ENCODE results near the gene RAB27A.
"Not testable (repeated sequence)": the region's sequence is repeated elsewhere in the genome, so short reads cannot be mapped to it uniquely, and the experiment has no call there.

The RAB27A gene

DNA sequence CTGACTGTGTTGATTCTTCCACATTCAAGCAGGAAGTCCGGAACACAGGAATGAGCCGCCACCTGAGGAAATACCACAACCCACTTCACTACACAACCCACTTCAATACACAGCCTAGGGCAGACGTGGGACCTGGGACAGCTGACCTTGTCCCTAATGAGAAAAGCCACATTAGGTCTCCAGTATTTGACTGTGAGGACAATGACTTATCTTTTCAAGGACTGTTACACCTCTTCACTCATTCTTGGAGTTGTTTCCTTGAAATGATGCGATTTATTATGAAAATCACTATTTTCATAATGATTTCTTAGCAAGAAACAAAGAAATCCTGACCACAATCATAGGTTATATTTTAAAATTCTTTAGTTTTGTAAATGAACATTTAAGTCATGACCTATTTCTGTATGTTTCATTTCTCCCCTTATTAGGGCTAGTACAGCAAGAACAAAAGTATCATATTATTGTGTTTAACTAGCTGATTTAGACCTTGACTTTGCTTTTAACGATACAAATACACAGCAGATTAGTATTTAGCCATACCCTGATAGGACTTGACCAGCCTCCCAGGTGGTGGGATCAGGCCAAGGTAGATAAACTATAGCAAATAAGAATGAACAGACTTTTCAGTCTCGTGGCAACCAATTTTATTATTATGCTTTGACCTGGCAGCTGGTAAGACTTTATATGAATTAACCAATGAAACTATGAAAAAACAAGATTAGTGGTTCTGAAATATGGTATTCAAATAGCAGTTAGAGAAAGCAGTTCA is 6.0 kb downstream of the RAB27A start:
- no peak overlapping the region for H3K4me3 ChIP-seq (ENCODE audit: low read depth, low read length)
- DNase-seq (ENCODE audit: low read depth) = no peak

DNA sequence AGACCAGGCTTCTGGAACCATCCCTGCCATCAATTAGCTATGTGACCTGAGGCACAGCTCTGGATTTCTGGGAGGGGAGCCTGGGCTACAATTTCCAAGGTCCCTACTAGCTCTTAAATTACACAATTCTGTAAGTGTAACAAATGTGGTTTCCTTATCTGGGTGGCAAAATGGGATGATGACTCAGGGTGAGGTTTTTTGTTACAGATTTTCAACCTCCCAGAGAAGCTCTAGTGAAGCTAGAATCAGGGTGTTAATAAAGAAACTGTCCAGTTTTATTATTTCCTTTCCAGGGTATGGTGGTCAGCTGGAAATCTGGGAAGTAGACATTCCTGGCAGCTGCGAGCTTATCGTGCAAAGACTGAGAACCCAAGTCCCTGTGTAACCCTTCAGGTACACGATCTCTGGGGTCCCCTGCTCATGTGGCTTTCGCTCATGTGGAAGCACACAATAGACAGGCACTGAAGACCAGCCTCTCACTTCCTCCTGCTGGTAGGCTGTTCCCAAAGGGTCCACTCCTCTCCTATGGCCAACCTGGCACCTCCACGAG is 7.3 kb downstream of the RAB27A start:
- no peak overlapping the region for H3K4me3 ChIP-seq (ENCODE audit: low read depth, low read length)
- DNase-seq (ENCODE audit: low read depth) = no peak

GRCh38 chr15:55281517-55282228 is 7.9 kb downstream of the RAB27A start:
- H3K4me3 ChIP-seq (ENCODE audit: low read depth, low read length) = no peak overlapping the region
- DNase-seq (ENCODE audit: low read depth) = no peak

DNA sequence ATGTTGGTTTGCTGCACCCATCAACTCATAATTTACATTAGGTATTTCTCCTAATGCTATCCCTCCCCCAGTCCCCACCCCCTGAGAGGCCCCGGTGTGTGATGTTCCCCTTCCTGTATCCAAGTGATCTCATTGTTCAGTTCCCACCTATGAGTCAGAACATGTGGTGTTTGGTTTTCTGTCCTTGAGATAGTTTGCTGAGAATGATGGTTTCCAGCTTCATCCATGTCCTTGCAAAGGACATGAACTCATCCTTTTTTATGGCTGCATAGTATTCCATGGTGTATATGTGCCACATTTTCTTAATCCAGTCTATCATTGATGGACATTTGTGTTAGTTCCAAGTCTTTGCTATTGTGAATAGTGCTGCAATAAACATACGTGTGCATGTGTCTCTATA is 9.0 kb downstream of the RAB27A start:
- H3K4me3 ChIP-seq (ENCODE audit: low read depth, low read length); DNase-seq (ENCODE audit: low read depth): not testable (repeated sequence)

GRCh38 chr15:55279746-55280351 is 9.8 kb downstream of the RAB27A start:
- peak; percentile 69 for DNase-seq (ENCODE audit: low read depth)
- H3K4me3 ChIP-seq (ENCODE audit: low read depth, low read length) = no peak overlapping the region

- no peak overlapping the region for H3K4me3 ChIP-seq (ENCODE audit: low read depth, low read length)
- DNase-seq (ENCODE audit: low read depth) = no peak
These were observed 10.4 kb downstream of the RAB27A start for GRCh38 chr15:55279100-55279745.

DNA sequence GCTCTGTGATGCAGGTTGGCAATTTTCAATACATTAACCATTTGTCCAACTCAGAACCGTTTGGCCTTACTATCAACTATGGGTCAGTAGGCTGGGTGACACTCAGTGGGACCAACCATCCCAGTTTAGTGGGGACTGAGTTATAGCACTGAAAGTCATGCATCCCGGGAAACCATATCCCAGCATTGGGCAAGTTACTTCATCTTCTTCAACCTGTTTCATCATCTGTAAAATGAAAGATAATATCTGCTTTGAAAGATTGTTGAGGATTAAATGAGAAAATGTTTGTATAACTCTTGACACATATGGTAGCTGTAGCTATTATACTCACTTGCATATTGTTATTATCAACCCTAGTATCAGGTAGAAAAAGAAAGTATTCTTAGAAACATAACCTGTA is 11.9 kb downstream of the RAB27A start:
- no peak for DNase-seq (ENCODE audit: low read depth)
- no peak overlapping the region for H3K4me3 ChIP-seq (ENCODE audit: low read depth, low read length)

GRCh38 chr15:55277116-55277564 is 12.5 kb downstream of the RAB27A start:
- H3K4me3 ChIP-seq (ENCODE audit: low read depth, low read length) = no peak overlapping the region

DNA sequence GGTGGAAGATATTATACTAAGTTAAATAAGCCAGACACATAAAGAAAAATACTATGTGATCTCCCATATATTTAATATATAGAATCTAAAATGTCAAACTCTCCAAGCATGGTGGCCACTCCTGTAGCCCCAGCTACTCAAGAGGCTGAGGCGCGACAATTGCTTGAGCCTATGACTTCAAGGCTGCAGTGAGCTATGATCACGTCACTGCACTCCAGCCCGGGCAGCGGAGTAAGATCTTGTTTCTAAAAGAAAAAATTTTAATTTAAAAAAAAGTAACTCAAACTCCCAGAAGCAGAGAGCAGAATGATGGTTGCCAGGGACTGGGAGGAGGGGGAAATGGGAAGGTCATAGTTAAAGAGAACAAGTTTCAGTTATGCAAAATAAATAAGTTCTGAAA is 13.3 kb downstream of the RAB27A start:
- no peak for DNase-seq (ENCODE audit: low read depth)
- H3K4me3 ChIP-seq (ENCODE audit: low read depth, low read length) = no peak overlapping the region

More at GRCh38 chr15:55277116-55277564, 12.5 kb downstream of the RAB27A start:
- DNase-seq (ENCODE audit: low read depth) = no peak

- H3K4me3 ChIP-seq (ENCODE audit: low read depth, low read length) = no peak overlapping the region
- no peak for DNase-seq (ENCODE audit: low read depth)
These were observed 19.3 kb downstream of the RAB27A start for GRCh38 chr15:55270291-55270690.

- DNase-seq (ENCODE audit: low read depth) = no peak
- no peak overlapping the region for H3K4me3 ChIP-seq (ENCODE audit: low read depth, low read length)
These were observed 21.4 kb downstream of the RAB27A start for GRCh38 chr15:55268176-55268695.

DNA sequence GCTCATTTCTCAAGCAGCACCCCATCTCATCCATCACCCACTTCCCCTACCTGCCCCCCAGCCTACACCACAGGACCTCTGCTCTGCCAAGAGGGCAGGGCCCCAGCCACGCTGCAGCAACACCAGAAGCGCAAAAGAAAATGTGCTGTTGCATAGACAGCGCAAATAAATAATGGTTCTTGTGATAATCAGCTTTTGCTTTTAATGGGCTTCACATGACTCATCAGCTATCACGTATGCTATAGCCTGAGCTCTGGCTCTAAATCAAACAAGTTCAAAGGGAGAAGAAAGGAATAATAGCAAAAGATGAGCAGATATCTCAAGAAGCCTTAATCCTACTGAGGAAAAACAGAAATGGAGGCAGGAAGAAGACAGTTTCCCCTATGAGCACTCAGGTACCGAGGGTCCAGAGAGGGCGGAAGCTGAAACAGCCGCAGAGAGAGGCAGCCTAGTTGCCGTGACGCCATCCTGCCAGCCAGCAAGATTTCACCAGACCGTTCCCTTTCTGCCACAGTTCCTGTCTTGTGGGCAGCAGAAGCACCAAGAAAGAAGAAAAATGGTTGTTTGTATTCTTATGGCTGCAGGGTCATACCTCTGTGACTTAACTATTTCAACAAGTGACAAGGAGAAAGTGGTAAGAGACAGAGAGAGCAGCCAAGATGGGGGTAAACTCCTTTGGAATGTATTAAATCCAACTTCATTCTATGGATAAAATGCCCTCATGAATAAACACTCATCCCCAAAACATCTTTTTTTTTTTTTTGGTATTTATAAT is 22.0 kb downstream of the RAB27A start:
- H3K4me3 ChIP-seq (ENCODE audit: low read depth, low read length) = no peak overlapping the region
- DNase-seq (ENCODE audit: low read depth) = no peak

GRCh38 chr15:55266547-55266946 is 23.1 kb downstream of the RAB27A start:
- H3K4me3 ChIP-seq (ENCODE audit: low read depth, low read length) = no peak overlapping the region
- DNase-seq (ENCODE audit: low read depth) = no peak

GRCh38 chr15:55260562-55261131 is 29.0 kb downstream of the RAB27A start:
- no peak for DNase-seq (ENCODE audit: low read depth)
- H3K4me3 ChIP-seq (ENCODE audit: low read depth, low read length) = no peak overlapping the region

DNA sequence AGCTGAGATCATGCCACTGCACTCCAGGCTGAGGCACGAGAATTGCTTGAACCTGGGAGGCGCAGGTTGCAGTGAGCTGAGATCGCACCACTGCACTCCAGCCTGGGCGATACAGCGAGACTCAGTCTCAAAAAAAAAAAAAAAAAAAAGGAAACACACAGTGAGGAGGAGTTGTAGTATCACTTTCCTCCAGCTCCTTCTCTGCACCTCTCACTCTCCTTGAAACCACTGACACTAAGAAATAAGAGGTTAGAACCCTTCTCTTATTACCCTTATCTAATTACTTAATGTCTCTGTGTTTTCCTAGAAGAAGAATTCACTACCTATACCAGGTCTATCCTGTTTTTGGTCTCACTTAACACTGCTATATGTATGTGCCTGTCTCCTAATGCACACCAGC is 31.7 kb downstream of the RAB27A start:
- no peak overlapping the region for H3K4me3 ChIP-seq (ENCODE audit: low read depth, low read length)
- no peak for DNase-seq (ENCODE audit: low read depth)

GRCh38 chr15:55257012-55257670 is 32.5 kb downstream of the RAB27A start:
- DNase-seq (ENCODE audit: low read depth) = no peak
- no peak overlapping the region for H3K4me3 ChIP-seq (ENCODE audit: low read depth, low read length)

DNA sequence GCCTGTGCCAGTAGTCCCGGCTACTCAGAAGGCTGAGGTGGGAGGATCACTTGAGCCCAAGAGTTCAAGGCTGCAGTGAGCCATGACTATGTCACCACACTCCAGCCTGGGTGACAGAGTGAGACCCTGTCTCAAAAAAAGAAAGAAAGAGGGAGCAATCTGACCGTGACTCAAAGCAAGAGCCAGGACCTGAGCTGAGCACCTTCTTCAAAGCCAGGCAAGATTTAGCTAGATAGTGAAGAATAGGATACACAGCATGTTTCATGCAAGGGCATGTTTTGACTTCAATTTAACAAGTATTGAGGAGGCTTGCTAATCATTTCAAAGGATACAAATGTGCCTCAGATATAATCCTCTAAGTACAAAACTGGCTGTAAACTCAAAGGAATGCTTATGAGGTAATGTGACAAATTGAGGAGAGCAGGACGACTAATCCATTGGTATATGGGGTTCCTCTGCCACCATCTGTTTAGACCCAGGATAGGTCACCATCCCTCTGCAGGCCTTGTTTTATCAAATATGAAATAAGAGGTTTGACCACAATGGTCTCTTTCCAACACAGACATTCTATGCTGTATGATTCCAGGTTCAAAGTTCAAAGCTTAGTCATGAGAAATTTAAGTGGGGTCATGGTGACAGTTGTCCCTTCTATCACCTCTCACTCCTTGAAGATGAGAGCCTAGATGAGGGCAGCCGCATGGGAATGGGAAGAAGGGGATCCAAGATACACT is 33.2 kb downstream of the RAB27A start:
- no peak overlapping the region for H3K4me3 ChIP-seq (ENCODE audit: low read depth, low read length)
- no peak for DNase-seq (ENCODE audit: low read depth)

All from skeletal muscle cell (primary cell).